ENCODE measurements around the gene MME. TPM values are rescaled to one million over a fixed set of nuclear protein-coding genes. Genes with fewer than 3 reads are reported as not detected.

Gene MME
- total RNA-seq, 1 donor from 2014 or later = 54.3 TPM

DNA sequence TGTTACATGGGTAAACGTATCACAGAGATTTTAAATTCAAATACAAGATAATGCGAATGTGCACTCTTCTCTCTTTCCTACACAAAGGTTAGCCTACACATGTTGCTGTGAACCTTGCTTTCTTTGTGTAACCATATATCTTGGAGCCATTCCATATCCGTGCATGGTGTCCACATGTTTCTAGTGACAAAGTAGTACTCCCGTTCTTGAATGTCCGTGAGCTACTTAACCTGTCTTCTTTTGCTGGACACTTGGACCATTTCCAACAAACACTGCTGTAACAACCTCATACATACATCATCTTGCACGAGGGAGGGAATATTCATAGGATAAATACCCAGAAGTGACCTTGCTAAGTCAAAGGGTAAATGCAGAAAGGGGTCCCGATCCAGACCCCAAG, 138.3 kb downstream of the MME start:
- H3K36me3 Mint-ChIP-seq (ENCODE audit: low read depth, unreplicated experiment) = no peaks in the 10 kb centered on the region
- Histone ChIP-seq H3K9me3 (ENCODE audit: insufficient read depth, low read depth, low read length) (no peaks in the 10 kb centered on the region), H3K36me3 (ENCODE audit: insufficient read depth, low read length) (no peaks in the 10 kb centered on the region), H3K79me2 (ENCODE audit: insufficient read depth, low read length) (no peaks in the 10 kb centered on the region), H4K20me1 (ENCODE audit: insufficient read depth, low read length) (no peaks in the 10 kb centered on the region), H2AFZ (ENCODE audit: low read depth, low read length) (no peak overlapping the region), H3K27me3 (ENCODE audit: insufficient read depth, low read length) (no peaks in the 10 kb centered on the region), H3K4me3 (ENCODE audit: insufficient read depth, low read depth, low read length) (no peak overlapping the region), H3K27ac (ENCODE audit: low read depth, low read length) (no peak overlapping the region), H3K4me2 (ENCODE audit: low read length) (no peak overlapping the region), H3K4me1 (ENCODE audit: insufficient read depth, low read length) (no peaks in the 10 kb centered on the region), H3K9ac (ENCODE audit: low read length) (no peak overlapping the region)
- TF ChIP-seq, protein P1, sequence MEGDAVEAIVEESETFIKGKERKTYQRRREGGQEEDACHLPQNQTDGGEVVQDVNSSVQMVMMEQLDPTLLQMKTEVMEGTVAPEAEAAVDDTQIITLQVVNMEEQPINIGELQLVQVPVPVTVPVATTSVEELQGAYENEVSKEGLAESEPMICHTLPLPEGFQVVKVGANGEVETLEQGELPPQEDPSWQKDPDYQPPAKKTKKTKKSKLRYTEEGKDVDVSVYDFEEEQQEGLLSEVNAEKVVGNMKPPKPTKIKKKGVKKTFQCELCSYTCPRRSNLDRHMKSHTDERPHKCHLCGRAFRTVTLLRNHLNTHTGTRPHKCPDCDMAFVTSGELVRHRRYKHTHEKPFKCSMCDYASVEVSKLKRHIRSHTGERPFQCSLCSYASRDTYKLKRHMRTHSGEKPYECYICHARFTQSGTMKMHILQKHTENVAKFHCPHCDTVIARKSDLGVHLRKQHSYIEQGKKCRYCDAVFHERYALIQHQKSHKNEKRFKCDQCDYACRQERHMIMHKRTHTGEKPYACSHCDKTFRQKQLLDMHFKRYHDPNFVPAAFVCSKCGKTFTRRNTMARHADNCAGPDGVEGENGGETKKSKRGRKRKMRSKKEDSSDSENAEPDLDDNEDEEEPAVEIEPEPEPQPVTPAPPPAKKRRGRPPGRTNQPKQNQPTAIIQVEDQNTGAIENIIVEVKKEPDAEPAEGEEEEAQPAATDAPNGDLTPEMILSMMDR (IDR thresholded peaks at IDR 0.05; ENCODE audit: insufficient read depth, low read depth, low read length) = no peak
- no peak for TF ChIP-seq EZH2 (IDR thresholded peaks at IDR 0.05; ENCODE audit: insufficient read depth, low read length)
- no peaks in the 10 kb centered on the region for H3K27me3 Mint-ChIP-seq (ENCODE audit: low read depth, unreplicated experiment)
- H3K9me3 Mint-ChIP-seq (ENCODE audit: unreplicated experiment) = peaks cover 10% of the 10 kb centered on the region
- H3K27ac Mint-ChIP-seq (ENCODE audit: unreplicated experiment) = no peak overlapping the region
- FAIRE-seq = no peak
- DNase-seq (ENCODE audit: low read depth) = no peak
- H3K4me3 Mint-ChIP-seq (ENCODE audit: unreplicated experiment) = no peak overlapping the region
- peaks cover 3% of the 10 kb centered on the region for H3K4me1 Mint-ChIP-seq (ENCODE audit: low read depth, unreplicated experiment)

- no peaks in the 10 kb centered on the region for H4K20me1 ChIP-seq (ENCODE audit: insufficient read depth, low read length)
- no peak overlapping the region for H3K4me3 Mint-ChIP-seq (ENCODE audit: unreplicated experiment)
- no peaks in the 10 kb centered on the region for H3K9me3 ChIP-seq (ENCODE audit: insufficient read depth, low read depth, low read length)
- H3K36me3 ChIP-seq (ENCODE audit: insufficient read depth, low read length) = no peaks in the 10 kb centered on the region
- FAIRE-seq (no peak), DNase-seq (ENCODE audit: low read depth) (no peak)
- H3K4me1 ChIP-seq (ENCODE audit: insufficient read depth, low read length) = no peaks in the 10 kb centered on the region
- peaks cover 12% of the 10 kb centered on the region for H3K9me3 Mint-ChIP-seq (ENCODE audit: unreplicated experiment)
- H2AFZ ChIP-seq (ENCODE audit: low read depth, low read length) = no peak overlapping the region
- no peaks in the 10 kb centered on the region for H3K27me3 ChIP-seq (ENCODE audit: insufficient read depth, low read length)
- H3K27ac ChIP-seq (ENCODE audit: low read depth, low read length) = no peak overlapping the region
- no peak overlapping the region for H3K27ac Mint-ChIP-seq (ENCODE audit: unreplicated experiment)
- H3K36me3 Mint-ChIP-seq (ENCODE audit: low read depth, unreplicated experiment) = no peaks in the 10 kb centered on the region
- TF ChIP-seq, protein P1 (IDR thresholded peaks at IDR 0.05; ENCODE audit: insufficient read depth, low read depth, low read length) = no peak
- no peak for TF ChIP-seq EZH2 (IDR thresholded peaks at IDR 0.05; ENCODE audit: insufficient read depth, low read length)
- no peak overlapping the region for H3K4me3 ChIP-seq (ENCODE audit: insufficient read depth, low read depth, low read length)
- no peaks in the 10 kb centered on the region for H3K79me2 ChIP-seq (ENCODE audit: insufficient read depth, low read length)
- H3K4me2 ChIP-seq (ENCODE audit: low read length) = no peak overlapping the region
- H3K4me1 Mint-ChIP-seq (ENCODE audit: low read depth, unreplicated experiment) = peaks cover 3% of the 10 kb centered on the region
- H3K27me3 Mint-ChIP-seq (ENCODE audit: low read depth, unreplicated experiment) = no peaks in the 10 kb centered on the region
- no peak overlapping the region for H3K9ac ChIP-seq (ENCODE audit: low read length)
These were observed 139.0 kb downstream of the MME start for GRCh38 chr3:155219106-155219505.

GRCh38 chr3:155225417-155225816, 145.3 kb downstream of the MME start:
- H3K4me3 Mint-ChIP-seq (ENCODE audit: unreplicated experiment) = no peak overlapping the region
- no peak overlapping the region for H3K27ac Mint-ChIP-seq (ENCODE audit: unreplicated experiment)
- H3K27me3 ChIP-seq (ENCODE audit: insufficient read depth, low read length) = no peaks in the 10 kb centered on the region
- TF ChIP-seq EZH2 (IDR thresholded peaks at IDR 0.05; ENCODE audit: insufficient read depth, low read length) = no peak
- TF ChIP-seq, protein P1 (IDR thresholded peaks at IDR 0.05; ENCODE audit: insufficient read depth, low read depth, low read length) = no peak
- H3K4me2 ChIP-seq (ENCODE audit: low read length) = no peak overlapping the region
- DNase-seq (ENCODE audit: low read depth) (no peak), FAIRE-seq (no peak)
- H3K4me1 ChIP-seq (ENCODE audit: insufficient read depth, low read length) = no peaks in the 10 kb centered on the region
- H2AFZ ChIP-seq (ENCODE audit: low read depth, low read length) = no peak overlapping the region
- H3K36me3 Mint-ChIP-seq (ENCODE audit: low read depth, unreplicated experiment) = no peaks in the 10 kb centered on the region
- no peaks in the 10 kb centered on the region for H3K79me2 ChIP-seq (ENCODE audit: insufficient read depth, low read length)
- H3K36me3 ChIP-seq (ENCODE audit: insufficient read depth, low read length) = no peaks in the 10 kb centered on the region
- no peak overlapping the region for H3K9ac ChIP-seq (ENCODE audit: low read length)
- no peaks in the 10 kb centered on the region for H3K9me3 ChIP-seq (ENCODE audit: insufficient read depth, low read depth, low read length)
- H3K9me3 Mint-ChIP-seq (ENCODE audit: unreplicated experiment) = peaks cover 6% of the 10 kb centered on the region
- no peaks in the 10 kb centered on the region for H3K4me1 Mint-ChIP-seq (ENCODE audit: low read depth, unreplicated experiment)
- no peak overlapping the region for H3K27ac ChIP-seq (ENCODE audit: low read depth, low read length)
- no peaks in the 10 kb centered on the region for H4K20me1 ChIP-seq (ENCODE audit: insufficient read depth, low read length)
- no peak overlapping the region for H3K4me3 ChIP-seq (ENCODE audit: insufficient read depth, low read depth, low read length)
- peaks cover 1% of the 10 kb centered on the region for H3K27me3 Mint-ChIP-seq (ENCODE audit: low read depth, unreplicated experiment)

Data from astrocyte (in vitro differentiated cells and primary cell).